K562 (cell line): ENCODE data around the gene TMEM267. TPM values are rescaled to one million over a fixed set of nuclear protein-coding genes. Genes with fewer than 3 reads are reported as not detected.

Experiments used
- C11orf30 ChIP-seq: fragments of 450-650 bp; IDR thresholded peaks from 2 replicates; pipeline ENCODE4 v1.6.1; 2016; ENCODE audit warnings: low read depth, mild to moderate bottlenecking
- CC2D1A ChIP-seq: fragments of 450-650 bp; IDR thresholded peaks from 2 replicates; pipeline ENCODE4 v1.6.1; 2017; ENCODE audit warnings: mild to moderate bottlenecking
- ERF ChIP-seq: fragments of 450-650 bp; formaldehyde crosslinking; IDR thresholded peaks from 2 replicates; pipeline ENCODE4 v1.4.0; 2020; ENCODE audit warnings: mild to moderate bottlenecking, mixed read lengths
- ETV6 ChIP-seq, 3 experiments: fragments of 150-350 bp in 1 of 3; sonication (generic) in 1 of 3; formaldehyde crosslinking in 1 of 3; IDR thresholded peaks; 2 replicates each; pipeline versions ENCODE4 v1.6.1 to v1.8.0; 2014 to 2022; ENCODE audit warnings: borderline replicate concordance in 2 of 3, low read depth in 2 of 3, antibody characterized with exemption in 1 of 3, low read length in 1 of 3, mild to moderate bottlenecking in 1 of 3, missing genetic modification reagents in 1 of 3
- FOXJ3 ChIP-seq: sonication (generic); formaldehyde crosslinking; IDR thresholded peaks from 2 replicates; pipeline ENCODE4 v1.4.0; 2020; ENCODE audit warnings: mild to moderate bottlenecking, missing genetic modification reagents
- HCFC1 ChIP-seq: IDR thresholded peaks from 2 replicates; pipeline ENCODE4 v1.6.1; 2012; ENCODE audit warnings: low read depth, low read length, improper control_type of control experiment
- JUN ChIP-seq, 2 experiments: sonication (generic) in 1 of 2; formaldehyde crosslinking in 1 of 2; IDR thresholded peaks; 2 replicates each; pipeline versions ENCODE4 v1.6.1 to v1.8.0; 2012 to 2022; ENCODE audit warnings: borderline replicate concordance in 2 of 2, mild to moderate bottlenecking in 2 of 2, improper control_type of control experiment in 1 of 2, low read depth in 1 of 2, low read length in 1 of 2, missing genetic modification reagents in 1 of 2
- KLF16 ChIP-seq: IDR thresholded peaks from 2 replicates; pipeline ENCODE4 v1.6.1; 2016; ENCODE audit warnings: antibody characterized with exemption
- MTF1 ChIP-seq: fragments of 250-450 bp; sonication (Bioruptor Pico); IDR thresholded peaks from 2 replicates; pipeline ENCODE4 v1.9.0; 2021; ENCODE audit warnings: moderate library complexity, mild to moderate bottlenecking, inconsistent platforms, borderline replicate concordance
- OTX1 ChIP-seq: fragments of 450-650 bp; formaldehyde crosslinking; IDR thresholded peaks from 2 replicates; pipeline ENCODE4 v1.4.0; 2022; ENCODE audit warnings: mild to moderate bottlenecking
- RBM15 ChIP-seq: fragments of 200-400 bp; formaldehyde crosslinking; IDR thresholded peaks from 2 replicates; pipeline ENCODE4 v1.6.1; 2018; ENCODE audit warnings: mild to moderate bottlenecking, low read length, moderate library complexity; ENCODE audit not compliant: insufficient read depth
- SAFB2 ChIP-seq: fragments of 200-400 bp; formaldehyde crosslinking; IDR thresholded peaks from 2 replicates; pipeline ENCODE4 v1.6.1; 2018; ENCODE audit warnings: borderline replicate concordance, low read length, low read depth, moderate library complexity; ENCODE audit not compliant: severe bottlenecking
- SRSF1 ChIP-seq: fragments of 200-400 bp; formaldehyde crosslinking; IDR thresholded peaks from 2 replicates; pipeline ENCODE4 v1.6.1; 2017; ENCODE audit warnings: mild to moderate bottlenecking, low read depth, low read length, moderate library complexity
- U2AF2 ChIP-seq: fragments of 200-400 bp; formaldehyde crosslinking; optimal IDR thresholded peaks from 2 replicates; pipeline ENCODE3; 2017; ENCODE audit warnings: low read depth, mild to moderate bottlenecking, low read length
- VEZF1 ChIP-seq: fragments of 200-800 bp; sonication (Bioruptor generic); IDR thresholded peaks from 2 replicates; pipeline ENCODE4 v1.6.1; 2017; ENCODE audit warnings: missing genetic modification characterization, missing compliant biosample characterization
- ZNF174 ChIP-seq: fragments of 250-450 bp; sonication (Bioruptor Pico); IDR thresholded peaks from 2 replicates; pipeline ENCODE4 v1.4.0; 2020; ENCODE audit warnings: mild to moderate bottlenecking
- ZNF511 ChIP-seq: sonication (generic); formaldehyde crosslinking; IDR thresholded peaks from 2 replicates; pipeline ENCODE4 v1.8.0; 2022; ENCODE audit warnings: mild to moderate bottlenecking, missing genetic modification reagents
- ZNF77 ChIP-seq: fragments of 250-450 bp; sonication (Bioruptor Pico); IDR thresholded peaks from 2 replicates; pipeline ENCODE4 v1.5.0; 2020
- polyA plus RNA-seq, 8 experiments: library from polyadenylated mRNA; depleted of rRNA in 4 of 8; stranded (reverse) in 5 of 8; unstranded in 3 of 8; fragments of >200 nt; fragmentation: Nextera tagmentation in 2 of 8; fragmentation: Illumina TruSeq in 1 of 8; extraction: Ambion mirVana in 2 of 8; extraction: Trizol in 1 of 8; gene quantifications; 2 replicates each; pipeline versions ENCODE4 v1.2.1 to v1.2.3, GENCODE V29; 2011 to 2014; ENCODE audit warnings: inconsistent platforms in 1 of 8, missing spikeins in 1 of 8
- total RNA-seq, 7 experiments: library from RNA; depleted of rRNA in 6 of 7; stranded (reverse); fragments of >200 nt in 6 of 7; fragmentation: Illumina TruSeq in 2 of 7; extraction: Trizol in 2 of 7; gene quantifications; 2 replicates each; pipeline versions ENCODE4 v1.2.1 to v1.2.3, GENCODE V29; 2011 to 2021; ENCODE audit warnings: low replicate concordance in 1 of 7
- TF ChIP-seq, protein P1 (sequence below): fragments of 250-450 bp; sonication (Bioruptor Pico); IDR thresholded peaks from 2 replicates; pipeline ENCODE4 v1.5.0; 2021; ENCODE audit warnings: mild to moderate bottlenecking, borderline replicate concordance
- TF ChIP-seq, protein P2 (sequence below): IDR thresholded peaks from 3 replicates; pipeline ENCODE4 v1.6.1; 2011; ENCODE audit warnings: borderline replicate concordance, mild to moderate bottlenecking; ENCODE audit not compliant: insufficient read length, insufficient read depth

Gene TMEM267
- total and polyA plus RNA-seq, 9 of the 15 experiments (the other 6 are each of a cell fraction or from before 2014, with no cell fraction given) = 8.1 to 61.1 (median 17.8) TPM

- TF ChIP-seq JUN (IDR thresholded peaks at IDR 0.05; ENCODE audit: borderline replicate concordance, low read depth, low read length) (peak; percentile 90), JUN (CRISPR knock-in tag; IDR thresholded peaks at IDR 0.05; ENCODE audit: borderline replicate concordance) (0 out of 2 replicates have a peak, but pooled peaks have one; percentile 45), OTX1 (CRISPR knock-in tag) (no peak), ZNF77 (CRISPR knock-in tag) (no peak), VEZF1 (no peak), ZNF174 (no peak), HCFC1 (no peak), KLF16 (peak; percentile 81; the same call in 1 of the 2 replicates), SAFB2 (no peak), ERF (CRISPR knock-in tag) (no peak), CC2D1A (peak; percentile 40; the same call in 1 of the 2 replicates), RBM15 (no peak), FOXJ3 (CRISPR knock-in tag) (no peak), ZNF511 (no peak), SRSF1 (no peak), MTF1 (CRISPR knock-in tag) (no peak), C11orf30 (no peak), U2AF2 (no peak), ETV6 (IDR thresholded peaks at IDR 0.05; ENCODE audit: borderline replicate concordance in 1 of 2, low read depth in 2 of 2, low read length in 1 of 2) (no peak), ETV6 (CRISPR knock-in tag; IDR thresholded peaks at IDR 0.05; ENCODE audit: borderline replicate concordance) (no peak)
- TF ChIP-seq, protein P1, sequence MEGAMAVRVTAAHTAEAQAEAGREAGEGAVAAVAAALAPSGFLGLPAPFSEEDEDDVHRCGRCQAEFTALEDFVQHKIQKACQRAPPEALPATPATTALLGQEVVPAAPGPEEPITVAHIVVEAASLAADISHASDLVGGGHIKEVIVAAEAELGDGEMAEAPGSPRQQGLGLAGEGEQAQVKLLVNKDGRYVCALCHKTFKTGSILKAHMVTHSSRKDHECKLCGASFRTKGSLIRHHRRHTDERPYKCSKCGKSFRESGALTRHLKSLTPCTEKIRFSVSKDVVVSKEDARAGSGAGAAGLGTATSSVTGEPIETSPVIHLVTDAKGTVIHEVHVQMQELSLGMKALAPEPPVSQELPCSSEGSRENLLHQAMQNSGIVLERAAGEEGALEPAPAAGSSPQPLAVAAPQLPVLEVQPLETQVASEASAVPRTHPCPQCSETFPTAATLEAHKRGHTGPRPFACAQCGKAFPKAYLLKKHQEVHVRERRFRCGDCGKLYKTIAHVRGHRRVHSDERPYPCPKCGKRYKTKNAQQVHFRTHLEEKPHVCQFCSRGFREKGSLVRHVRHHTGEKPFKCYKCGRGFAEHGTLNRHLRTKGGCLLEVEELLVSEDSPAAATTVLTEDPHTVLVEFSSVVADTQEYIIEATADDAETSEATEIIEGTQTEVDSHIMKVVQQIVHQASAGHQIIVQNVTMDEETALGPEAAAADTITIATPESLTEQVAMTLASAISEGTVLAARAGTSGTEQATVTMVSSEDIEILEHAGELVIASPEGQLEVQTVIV (CRISPR knock-in tag) = no peak
- TF ChIP-seq, protein P2, sequence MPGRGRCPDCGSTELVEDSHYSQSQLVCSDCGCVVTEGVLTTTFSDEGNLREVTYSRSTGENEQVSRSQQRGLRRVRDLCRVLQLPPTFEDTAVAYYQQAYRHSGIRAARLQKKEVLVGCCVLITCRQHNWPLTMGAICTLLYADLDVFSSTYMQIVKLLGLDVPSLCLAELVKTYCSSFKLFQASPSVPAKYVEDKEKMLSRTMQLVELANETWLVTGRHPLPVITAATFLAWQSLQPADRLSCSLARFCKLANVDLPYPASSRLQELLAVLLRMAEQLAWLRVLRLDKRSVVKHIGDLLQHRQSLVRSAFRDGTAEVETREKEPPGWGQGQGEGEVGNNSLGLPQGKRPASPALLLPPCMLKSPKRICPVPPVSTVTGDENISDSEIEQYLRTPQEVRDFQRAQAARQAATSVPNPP = no peak
These were observed 67.5 kb downstream of the TMEM267 start (continued) for GRCh38 chr5:43415935-43416802.
